Measurements from ENCODE around the gene THNSL1. TPM values are rescaled to one million over a fixed set of nuclear protein-coding genes. Genes with fewer than 3 reads are reported as not detected.

Gene THNSL1
- polyA plus RNA-seq, 1 donor: 6.0 TPM

- no peak for DNase-seq (ENCODE audit: low read depth)
Measured at GRCh38 chr10:25057886-25058285, 41.5 kb downstream of the THNSL1 start.

- DNase-seq (ENCODE audit: low read depth): no peak
Measured at GRCh38 chr10:25059990-25060389, 43.6 kb downstream of the THNSL1 start.

GRCh38 chr10:25061125-25061524 is 44.7 kb downstream of the THNSL1 start:
- DNase-seq (ENCODE audit: low read depth): no peak

- no peak for DNase-seq (ENCODE audit: low read depth)
Measured at GRCh38 chr10:25061711-25062449, 45.5 kb downstream of the THNSL1 start.

- DNase-seq (ENCODE audit: low read depth): no peak
Measured at GRCh38 chr10:25063157-25063556, 46.7 kb downstream of the THNSL1 start.

GRCh38 chr10:25063644-25064043 is 47.2 kb downstream of the THNSL1 start:
- DNase-seq (ENCODE audit: low read depth): no peak

- no peak for DNase-seq (ENCODE audit: low read depth)
Measured at GRCh38 chr10:25064401-25064800, 48.0 kb downstream of the THNSL1 start.

- DNase-seq (ENCODE audit: low read depth): no peak
Measured at GRCh38 chr10:25065761-25066476, 49.5 kb downstream of the THNSL1 start.

GRCh38 chr10:25068152-25069058 is 52.0 kb downstream of the THNSL1 start:
- no peak for DNase-seq (ENCODE audit: low read depth)

- DNase-seq (ENCODE audit: low read depth): no peak
Measured at GRCh38 chr10:25071227-25071626, 54.8 kb downstream of the THNSL1 start.

GRCh38 chr10:25072786-25073185 is 56.4 kb downstream of the THNSL1 start:
- DNase-seq (ENCODE audit: low read depth): no peak

- DNase-seq (ENCODE audit: low read depth): no peak
Measured at GRCh38 chr10:25075825-25076224, 59.4 kb downstream of the THNSL1 start.

Other genes with a start within 250 kb of the THNSL1 start
- gene PRTFDC1, start 64.0 kb upstream of the THNSL1 start, polyA plus RNA-seq (ENCODE audit: insufficient read length): 13.5 TPM
- gene ENKUR, start 454 bp upstream of the THNSL1 start, polyA plus RNA-seq (ENCODE audit: insufficient read length): 0.22 TPM
- gene GPR158, start 158.4 kb downstream of the THNSL1 start, polyA plus RNA-seq (ENCODE audit: insufficient read length): 0.08 TPM

All from forelimb muscle (tissue), 1 donor.